ENCODE measurements around the gene ETFRF1.

- no peak for TF ChIP-seq BCL6B (tag by site-specific recombination; IDR thresholded peaks at IDR 0.05)
- no peak for TF ChIP-seq ZNF558 (tag by site-specific recombination; IDR thresholded peaks at IDR 0.05)
- TF ChIP-seq ZNF747 (tag by site-specific recombination; IDR thresholded peaks at IDR 0.05), result no peak
- TF ChIP-seq BCL11A (tag by site-specific recombination; IDR thresholded peaks at IDR 0.05; ENCODE audit: low read depth), result no peak
Observed at GRCh38 chr12:25249931-25250738, 55.1 kb downstream of the ETFRF1 start.
